Memory B cell (primary cell): ENCODE measurements around the gene ARHGEF33.

ENCODE experiments used
- ATAC-seq: fragments of 150-1000 bp; cut with Tn5 transposase; 2 replicates; pipeline ENCODE4 v1.10.0; 2021; ENCODE audit warnings: low read depth, mild to moderate bottlenecking, moderate library complexity
- DNase-seq, 2 donors: peaks; one replicate each; pipeline ENCODE4 v3.0.0; 2022; ENCODE audit warnings: low spot score in 2 of 2
- H3K27ac Mint-ChIP-seq: one replicate; pipeline ENCODE4 v1.8.0; 2022; ENCODE audit warnings: mild to moderate bottlenecking, moderate library complexity, mixed read lengths
- H3K27me3 Mint-ChIP-seq: one replicate; pipeline ENCODE4 v1.8.0; 2022; ENCODE audit warnings: mixed read lengths
- H3K36me3 Mint-ChIP-seq: one replicate; pipeline ENCODE4 v1.8.0; 2022; ENCODE audit warnings: mild to moderate bottlenecking, mixed read lengths
- H3K4me1 Mint-ChIP-seq: one replicate; pipeline ENCODE4 v1.8.0; 2022; ENCODE audit warnings: mixed read lengths
- H3K4me3 Mint-ChIP-seq: one replicate; pipeline ENCODE4 v1.8.0; 2022; ENCODE audit warnings: mild to moderate bottlenecking, moderate library complexity, mixed read lengths
- H3K9me3 Mint-ChIP-seq: one replicate; pipeline ENCODE4 v1.8.0; 2022; ENCODE audit warnings: mixed read lengths

Gene ARHGEF33

DNA sequence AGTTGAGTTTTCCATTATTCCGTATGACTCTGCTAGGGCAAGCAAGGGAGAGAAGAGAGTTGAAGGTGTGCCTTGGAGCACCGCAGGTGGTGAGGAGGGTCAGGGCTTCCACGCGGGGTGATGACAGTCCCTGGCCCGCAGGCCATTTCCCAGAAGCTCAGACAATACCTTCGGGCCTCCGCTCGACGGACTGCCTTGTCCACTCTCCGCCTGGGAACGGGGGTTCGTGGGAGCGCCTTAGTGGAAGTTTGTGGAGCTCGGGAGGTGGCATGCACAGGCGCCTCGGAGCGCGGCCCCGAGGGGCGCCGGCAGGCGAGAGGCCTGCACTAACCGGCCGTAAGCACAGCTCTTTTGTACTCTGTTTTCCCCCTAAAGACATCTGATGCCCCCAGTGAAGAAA lies 69.8 kb downstream of the ARHGEF33 start:
- Mint-ChIP-seq H3K27ac (no peak overlapping the region), H3K4me3 (peak overlapping the region; percentile 66), H3K9me3 (peaks cover 1% of the 10 kb centered on the region), H3K4me1 (peaks cover 2% of the 10 kb centered on the region), H3K36me3 (no peaks in the 10 kb centered on the region), H3K27me3 (peaks cover 6% of the 10 kb centered on the region)
- DNase-seq = no peak
- ATAC-seq = no peak

- Mint-ChIP-seq H3K36me3 (no peaks in the 10 kb centered on the region), H3K4me3 (peak overlapping the region; percentile 69), H3K27ac (no peak overlapping the region), H3K27me3 (peaks cover 6% of the 10 kb centered on the region), H3K9me3 (peaks cover 1% of the 10 kb centered on the region), H3K4me1 (peaks cover 2% of the 10 kb centered on the region)
- DNase-seq = peak; percentile 37 to 51
- ATAC-seq = peak; percentile 97
Observed at GRCh38 chr2:38959938-38960608, 70.4 kb downstream of the ARHGEF33 start.

GRCh38 chr2:38960609-38961320 lies 71.1 kb downstream of the ARHGEF33 start:
- H3K4me1 Mint-ChIP-seq = peaks cover 2% of the 10 kb centered on the region
- H3K4me3 Mint-ChIP-seq = peak overlapping the region; percentile 69
- H3K27ac Mint-ChIP-seq = no peak overlapping the region
- peaks cover 6% of the 10 kb centered on the region for H3K27me3 Mint-ChIP-seq
- H3K36me3 Mint-ChIP-seq = no peaks in the 10 kb centered on the region
- DNase-seq = no peak
- peak; percentile 29 for ATAC-seq
- peaks cover 1% of the 10 kb centered on the region for H3K9me3 Mint-ChIP-seq

- no peaks in the 10 kb centered on the region for H3K9me3 Mint-ChIP-seq
- H3K4me1 Mint-ChIP-seq = peaks cover 2% of the 10 kb centered on the region
- peaks cover 3% of the 10 kb centered on the region for H3K27me3 Mint-ChIP-seq
- DNase-seq (no peak), ATAC-seq (no peak)
- no peaks in the 10 kb centered on the region for H3K36me3 Mint-ChIP-seq
- no peak overlapping the region for H3K27ac Mint-ChIP-seq
- no peak overlapping the region for H3K4me3 Mint-ChIP-seq
Observed at GRCh38 chr2:38966006-38966405, 76.3 kb downstream of the ARHGEF33 start.

DNA sequence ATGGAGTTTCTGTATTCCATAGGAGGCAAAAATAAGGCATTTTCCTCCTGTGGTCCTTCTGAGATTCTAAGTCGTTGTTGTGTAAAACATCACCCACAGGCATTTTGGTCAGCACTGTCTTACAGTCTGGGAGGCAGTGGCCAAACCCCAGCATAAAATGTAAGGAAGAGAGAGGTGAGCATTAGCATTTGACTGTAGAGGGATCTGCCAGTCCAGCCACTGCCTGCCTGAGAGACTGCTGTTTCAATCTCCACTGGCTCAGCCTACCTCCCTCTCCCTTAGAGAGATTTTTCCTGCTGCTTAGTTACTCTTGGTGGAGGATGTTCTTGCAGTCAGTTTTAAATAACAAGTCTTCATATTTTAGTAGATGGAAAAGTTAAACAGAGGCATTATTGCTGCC lies 77.0 kb downstream of the ARHGEF33 start:
- Mint-ChIP-seq H3K4me1 (peaks cover 2% of the 10 kb centered on the region), H3K27me3 (peaks cover 3% of the 10 kb centered on the region), H3K36me3 (no peaks in the 10 kb centered on the region), H3K27ac (no peak overlapping the region), H3K9me3 (no peaks in the 10 kb centered on the region), H3K4me3 (no peak overlapping the region)
- ATAC-seq (no peak), DNase-seq (no peak)

DNA sequence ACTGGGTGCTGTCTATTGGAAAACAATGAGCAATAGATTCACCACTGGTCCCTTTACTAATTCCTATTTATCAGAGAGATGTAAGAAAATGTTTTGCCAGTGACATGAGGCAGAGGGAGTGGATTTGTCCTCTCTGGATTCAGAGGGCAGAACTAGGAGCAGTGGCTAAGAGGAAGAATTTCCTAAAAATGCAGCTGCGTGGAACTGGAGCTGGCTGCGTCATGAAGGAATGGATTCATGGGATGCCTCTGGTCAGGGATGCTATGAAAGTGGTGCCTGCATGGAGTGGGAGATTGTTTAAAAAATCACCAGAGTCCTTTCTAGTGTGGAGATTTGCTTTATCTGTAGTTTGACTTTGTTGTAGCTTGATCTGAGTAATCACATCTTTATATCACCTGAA lies 78.3 kb downstream of the ARHGEF33 start:
- no peak overlapping the region for H3K27ac Mint-ChIP-seq
- DNase-seq (no peak), ATAC-seq (no peak)
- peaks cover 2% of the 10 kb centered on the region for H3K4me1 Mint-ChIP-seq
- H3K27me3 Mint-ChIP-seq = peaks cover 2% of the 10 kb centered on the region
- H3K4me3 Mint-ChIP-seq = no peak overlapping the region
- no peaks in the 10 kb centered on the region for H3K9me3 Mint-ChIP-seq
- no peaks in the 10 kb centered on the region for H3K36me3 Mint-ChIP-seq

DNA sequence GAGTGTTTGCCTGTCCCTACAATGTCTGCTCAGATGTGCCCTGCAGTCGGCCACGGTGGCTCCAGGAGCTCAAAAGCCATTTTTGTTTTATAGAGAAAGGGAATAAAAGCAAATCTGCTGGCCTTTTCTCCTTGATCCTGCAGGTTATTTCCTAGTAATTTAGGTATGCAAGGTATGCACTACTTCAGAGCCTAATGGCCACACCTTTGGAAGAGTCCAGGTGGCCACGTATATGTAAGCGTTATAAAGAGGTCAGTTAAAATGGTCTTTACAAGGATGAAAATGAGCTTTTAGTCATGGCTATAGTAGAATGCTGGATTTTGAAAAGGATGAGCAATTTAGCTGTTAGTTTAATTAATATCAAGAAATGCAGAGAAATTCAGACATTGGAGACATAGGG lies 81.7 kb downstream of the ARHGEF33 start:
- no peaks in the 10 kb centered on the region for H3K27me3 Mint-ChIP-seq
- no peaks in the 10 kb centered on the region for H3K9me3 Mint-ChIP-seq
- no peaks in the 10 kb centered on the region for H3K4me1 Mint-ChIP-seq
- no peak overlapping the region for H3K4me3 Mint-ChIP-seq
- H3K27ac Mint-ChIP-seq = no peak overlapping the region
- ATAC-seq (no peak), DNase-seq (no peak)
- H3K36me3 Mint-ChIP-seq = no peaks in the 10 kb centered on the region

DNA sequence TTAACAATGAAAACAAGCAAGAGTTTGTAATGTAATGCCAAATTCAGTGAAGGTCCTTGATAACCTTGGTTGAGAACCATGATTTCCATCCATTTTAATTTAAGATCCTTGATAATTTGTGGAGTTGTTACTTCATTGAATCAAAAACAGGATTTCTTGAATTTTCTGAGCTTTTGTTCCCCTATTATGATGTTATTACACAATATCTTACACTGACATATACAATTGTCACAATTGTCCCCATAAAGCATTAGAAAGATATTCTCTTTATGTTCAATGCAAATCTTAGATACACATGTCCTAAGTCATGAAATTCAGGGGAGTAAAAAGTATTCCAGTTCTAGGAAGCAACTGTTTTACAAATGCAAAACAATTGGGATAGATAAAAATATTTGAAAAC lies 83.6 kb downstream of the ARHGEF33 start:
- no peaks in the 10 kb centered on the region for H3K27me3 Mint-ChIP-seq
- no peak for DNase-seq
- no peaks in the 10 kb centered on the region for H3K4me1 Mint-ChIP-seq
- no peak overlapping the region for H3K27ac Mint-ChIP-seq
- no peaks in the 10 kb centered on the region for H3K36me3 Mint-ChIP-seq
- no peak overlapping the region for H3K4me3 Mint-ChIP-seq
- no peaks in the 10 kb centered on the region for H3K9me3 Mint-ChIP-seq
- ATAC-seq = no peak

- H3K9me3 Mint-ChIP-seq = no peaks in the 10 kb centered on the region
- H3K27ac Mint-ChIP-seq = no peak overlapping the region
- H3K27me3 Mint-ChIP-seq = no peaks in the 10 kb centered on the region
- ATAC-seq (no peak), DNase-seq (no peak)
- no peaks in the 10 kb centered on the region for H3K4me1 Mint-ChIP-seq
- no peaks in the 10 kb centered on the region for H3K36me3 Mint-ChIP-seq
- H3K4me3 Mint-ChIP-seq = no peak overlapping the region
Observed at GRCh38 chr2:38975042-38975441, 85.4 kb downstream of the ARHGEF33 start.

GRCh38 chr2:38977047-38977446 lies 87.4 kb downstream of the ARHGEF33 start:
- Mint-ChIP-seq H3K27ac (no peak overlapping the region), H3K9me3 (no peaks in the 10 kb centered on the region), H3K4me1 (no peaks in the 10 kb centered on the region), H3K36me3 (no peaks in the 10 kb centered on the region), H3K27me3 (no peaks in the 10 kb centered on the region), H3K4me3 (no peak overlapping the region)
- ATAC-seq (no peak), DNase-seq (no peak)

DNA sequence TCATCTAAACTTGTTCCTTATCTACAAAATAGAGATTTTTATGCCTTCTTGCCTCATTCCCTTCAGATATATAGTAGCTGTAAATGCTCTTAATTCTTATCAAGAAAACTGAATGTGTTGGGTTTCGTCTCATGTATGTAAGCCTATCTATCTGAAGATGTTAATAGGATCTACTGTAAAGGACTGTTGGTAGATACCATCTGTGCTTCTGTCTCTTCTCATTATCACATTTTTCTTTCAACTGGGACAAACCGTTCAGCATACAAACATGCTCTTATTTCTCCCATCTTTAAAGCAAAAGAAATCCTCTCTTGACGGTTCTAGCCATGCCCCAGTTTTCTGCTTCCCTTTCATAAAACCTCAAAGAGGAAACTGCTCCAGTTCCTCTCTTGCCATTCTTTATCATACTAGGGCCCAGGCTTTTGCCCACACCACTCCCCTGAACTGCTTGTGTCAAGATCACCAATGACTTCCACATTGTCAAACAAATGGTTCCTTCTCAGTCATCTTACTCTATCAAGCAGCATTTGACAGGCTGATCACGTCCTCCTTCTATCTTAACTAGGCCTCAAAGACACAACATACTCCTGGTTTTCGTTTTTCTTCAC lies 88.7 kb downstream of the ARHGEF33 start:
- Mint-ChIP-seq H3K4me3 (no peak overlapping the region), H3K4me1 (no peaks in the 10 kb centered on the region), H3K27me3 (no peaks in the 10 kb centered on the region), H3K9me3 (no peaks in the 10 kb centered on the region), H3K27ac (peak overlapping the region; percentile 56), H3K36me3 (peaks cover 1% of the 10 kb centered on the region)
- ATAC-seq (no peak), DNase-seq (no peak)

DNA sequence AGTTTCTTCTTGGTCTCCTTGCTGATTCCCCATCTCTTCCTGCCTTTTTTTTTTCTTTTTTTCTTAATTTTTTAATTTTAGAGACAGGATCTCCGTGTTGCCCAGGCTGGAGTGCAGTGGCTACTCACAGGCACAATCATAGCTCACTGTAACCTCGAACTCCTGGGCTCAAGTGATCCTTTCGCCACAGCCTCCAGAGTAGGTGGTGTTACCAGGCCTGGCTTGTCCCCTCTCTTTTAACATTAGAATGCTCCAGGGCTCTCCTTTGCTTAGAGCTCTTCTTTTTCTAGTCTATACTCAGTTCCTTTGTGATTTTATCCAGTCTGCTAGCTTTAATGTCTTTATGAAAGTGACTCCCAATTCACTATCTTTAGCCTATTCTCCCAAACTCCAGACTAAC lies 89.2 kb downstream of the ARHGEF33 start:
- no peak for ATAC-seq
- DNase-seq = no peak
- peak overlapping the region; percentile 56 for H3K27ac Mint-ChIP-seq
- H3K4me3 Mint-ChIP-seq = no peak overlapping the region
- H3K27me3 Mint-ChIP-seq = no peaks in the 10 kb centered on the region
- peaks cover 5% of the 10 kb centered on the region for H3K36me3 Mint-ChIP-seq
- H3K4me1 Mint-ChIP-seq = no peaks in the 10 kb centered on the region
- H3K9me3 Mint-ChIP-seq = no peaks in the 10 kb centered on the region

DNA sequence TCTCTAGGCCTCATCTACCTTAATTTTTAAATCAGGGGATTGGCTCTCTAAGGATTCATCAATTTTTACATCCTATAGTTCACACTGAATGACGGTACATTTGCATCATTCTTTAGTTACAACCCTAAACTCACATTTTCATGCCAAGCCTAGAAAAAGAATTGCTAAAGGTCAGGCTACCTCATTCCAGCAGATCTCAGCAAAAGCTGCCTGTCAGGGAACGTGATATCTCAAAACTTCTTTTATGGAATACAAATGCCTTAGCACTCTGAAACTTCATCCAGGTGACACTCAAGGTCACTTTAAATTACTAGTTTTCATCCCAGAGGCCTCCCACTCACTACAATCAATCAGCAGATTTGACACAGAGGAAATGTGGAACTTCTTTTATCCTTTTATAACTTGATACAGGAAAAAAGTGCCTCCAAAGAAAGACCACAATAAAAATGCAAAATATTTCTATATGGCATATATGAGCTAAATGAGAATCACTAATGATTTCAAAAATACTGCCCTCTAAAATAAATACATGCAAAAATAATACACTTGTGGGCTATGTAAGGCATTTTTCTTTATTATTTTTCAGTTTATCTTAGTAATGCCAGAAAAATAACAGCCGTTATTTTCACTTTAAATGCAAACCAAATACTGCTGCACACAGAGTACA lies 91.5 kb downstream of the ARHGEF33 start:
- Mint-ChIP-seq H3K27ac (no peak overlapping the region), H3K4me1 (no peaks in the 10 kb centered on the region), H3K27me3 (no peaks in the 10 kb centered on the region), H3K36me3 (peaks cover 13% of the 10 kb centered on the region), H3K9me3 (no peaks in the 10 kb centered on the region), H3K4me3 (no peak overlapping the region)
- ATAC-seq (no peak), DNase-seq (no peak)

GRCh38 chr2:38981670-38982357 lies 92.1 kb downstream of the ARHGEF33 start:
- H3K9me3 Mint-ChIP-seq = no peaks in the 10 kb centered on the region
- H3K4me1 Mint-ChIP-seq = no peaks in the 10 kb centered on the region

More at GRCh38 chr2:38981670-38982357, 92.1 kb downstream of the ARHGEF33 start:
- ATAC-seq = no peak
- Mint-ChIP-seq H3K27me3 (no peaks in the 10 kb centered on the region), H3K27ac (no peak overlapping the region), H3K4me3 (no peak overlapping the region), H3K36me3 (peaks cover 13% of the 10 kb centered on the region)
- no peak for DNase-seq
